GM23338 (cell line): Measurements from ENCODE around the gene CXXC5. TPM values are rescaled to one million over a fixed set of nuclear protein-coding genes. Genes with fewer than 3 reads are reported as not detected.
A peak's percentile ranks its signal among the peaks of the same experiment; 100 is the strongest.

Experiments
- ATAC-seq: fragments of 200-7000 bp; cut with Tn5 transposase; 3 replicates; pipeline ENCODE4 v1.9.1; 2020
- DNase-seq: peaks from one replicate; pipeline ENCODE4 v3.0.0-alpha.2; 2015; ENCODE audit warnings: low spot score
- H2AFZ ChIP-seq: fragments of 200-600 bp; sonication (generic); 2 replicates; pipeline ENCODE4 v1.8.0; 2016; ENCODE audit warnings: antibody characterized with exemption, mild to moderate bottlenecking, moderate library complexity
- H3F3A ChIP-seq: fragments of 200-600 bp; sonication (generic); replicated peaks from 2 replicates; pipeline ENCODE4 v1.8.0; 2017; ENCODE audit warnings: antibody characterized with exemption, mixed run types, low read depth
- H3K27ac ChIP-seq: fragments of 200-600 bp; sonication (generic); 2 replicates; pipeline ENCODE4 v1.6.1; 2016; ENCODE audit warnings: low read depth
- H3K27me3 ChIP-seq: fragments of 200-600 bp; sonication (generic); 2 replicates; pipeline ENCODE4 v1.8.0; 2016; ENCODE audit warnings: mild to moderate bottlenecking, mixed run types, moderate library complexity; ENCODE audit not compliant: insufficient read depth
- H3K36me3 ChIP-seq: fragments of 200-600 bp; sonication (generic); 2 replicates; pipeline ENCODE4 v1.8.0; 2016; ENCODE audit warnings: mild to moderate bottlenecking; ENCODE audit not compliant: insufficient read depth
- H3K4me1 ChIP-seq: fragments of 200-600 bp; sonication (generic); 2 replicates; pipeline ENCODE4 v1.8.0; 2016; ENCODE audit warnings: mild to moderate bottlenecking, moderate library complexity; ENCODE audit not compliant: insufficient read depth
- H3K4me2 ChIP-seq: fragments of 200-600 bp; sonication (generic); 2 replicates; pipeline ENCODE4 v1.7.1; 2017; ENCODE audit warnings: mixed run types
- H3K4me3 ChIP-seq: fragments of 200-600 bp; sonication (generic); 2 replicates; pipeline ENCODE4 v1.6.1; 2016; ENCODE audit warnings: mixed run types
- H3K79me2 ChIP-seq: fragments of 200-600 bp; sonication (generic); replicated peaks from 2 replicates; pipeline ENCODE4 v1.8.0; 2017; ENCODE audit warnings: mild to moderate bottlenecking; ENCODE audit not compliant: insufficient read depth
- H3K9me2 ChIP-seq: fragments of 200-600 bp; sonication (generic); 2 replicates; pipeline ENCODE4 v1.8.0; 2017; ENCODE audit not compliant: insufficient read depth
- H4K20me1 ChIP-seq: fragments of 200-600 bp; sonication (generic); replicated peaks from 2 replicates; pipeline ENCODE4 v1.8.0; 2017; ENCODE audit warnings: mild to moderate bottlenecking; ENCODE audit not compliant: insufficient read depth
- H3K27ac Mint-ChIP-seq: 2 replicates; pipeline ENCODE4 v1.8.0; 2020; ENCODE audit warnings: inconsistent platforms, mild to moderate bottlenecking, moderate library complexity, mixed read lengths
- H3K27me3 Mint-ChIP-seq: 3 replicates; pipeline ENCODE4 v1.8.0; 2022; ENCODE audit warnings: low read depth, mild to moderate bottlenecking, moderate library complexity, mixed read lengths, inconsistent platforms; ENCODE audit not compliant: insufficient read depth, poor library complexity
- H3K36me3 Mint-ChIP-seq: 3 replicates; pipeline ENCODE4 v1.8.0; 2021; ENCODE audit warnings: low read depth, mild to moderate bottlenecking, inconsistent platforms, moderate library complexity, mixed read lengths
- H3K4me1 Mint-ChIP-seq: 3 replicates; pipeline ENCODE4 v1.8.0; 2020; ENCODE audit warnings: mild to moderate bottlenecking, inconsistent platforms, mixed read lengths
- H3K4me3 Mint-ChIP-seq: 3 replicates; pipeline ENCODE4 v1.8.0; 2021; ENCODE audit warnings: moderate library complexity, mild to moderate bottlenecking, inconsistent platforms, mixed read lengths
- H3K9me3 Mint-ChIP-seq: 3 replicates; pipeline ENCODE4 v1.8.0; 2020; ENCODE audit warnings: moderate library complexity, mild to moderate bottlenecking, inconsistent platforms, mixed read lengths
- CREB1 ChIP-seq: fragments of 250-450 bp; sonication (Bioruptor Pico); IDR thresholded peaks from 2 replicates; pipeline ENCODE4 v1.5.0; 2020; ENCODE audit warnings: low read depth, mild to moderate bottlenecking, moderate library complexity
- EZH2 ChIP-seq: fragments of 200-600 bp; sonication (generic); IDR thresholded peaks from one replicate; pipeline ENCODE4 v1.8.0; 2017; ENCODE audit warnings: antibody characterized with exemption, mild to moderate bottlenecking, low read depth; ENCODE audit not compliant: unreplicated experiment
- EZH2phosphoT487 ChIP-seq: fragments of 200-600 bp; sonication (generic); IDR thresholded peaks from one replicate; pipeline ENCODE4 v1.8.1; 2018; ENCODE audit warnings: antibody characterized with exemption; ENCODE audit not compliant: unreplicated experiment
- JUNB ChIP-seq: IDR thresholded peaks from one replicate; pipeline ENCODE4 v1.6.1; 2016; ENCODE audit warnings: antibody characterized with exemption; ENCODE audit not compliant: unreplicated experiment
- NANOG ChIP-seq: IDR thresholded peaks from 2 replicates; pipeline ENCODE4 v1.6.1; 2016; ENCODE audit warnings: antibody characterized with exemption, borderline replicate concordance
- POLR2AphosphoS5 ChIP-seq: IDR thresholded peaks from 2 replicates; pipeline ENCODE4 v1.6.1; 2016; ENCODE audit warnings: antibody characterized with exemption, low read depth
- STAT1 ChIP-seq: IDR thresholded peaks from one replicate; pipeline ENCODE4 v1.6.1; 2016; ENCODE audit warnings: antibody characterized with exemption; ENCODE audit not compliant: unreplicated experiment
- ZNF114 ChIP-seq: fragments of 250-450 bp; sonication (Bioruptor Pico); IDR thresholded peaks from 2 replicates; pipeline ENCODE4 v1.5.0; 2020; ENCODE audit warnings: mild to moderate bottlenecking, moderate library complexity
- ZNF331 ChIP-seq: fragments of 250-450 bp; sonication (Bioruptor Pico); IDR thresholded peaks from 2 replicates; pipeline ENCODE4 v1.5.0; 2020; ENCODE audit warnings: low read depth, mild to moderate bottlenecking, moderate library complexity
- polyA plus RNA-seq: library from polyadenylated mRNA; unstranded; fragments of >200 nt; fragmentation: Nextera tagmentation; extraction: Ambion mirVana; gene quantifications from 2 replicates; pipeline ENCODE4 v1.2.1, GENCODE V29; 2016
- total RNA-seq: library from RNA; depleted of rRNA; stranded (reverse); fragments of >200 nt; shearing (Covaris generic); gene quantifications from 2 replicates; pipeline ENCODE4 v1.2.3, GENCODE V29; 2014
- TF ChIP-seq, protein P1 (sequence below): IDR thresholded peaks from one replicate; pipeline ENCODE4 v1.6.1; 2018; ENCODE audit warnings: antibody characterized with exemption; ENCODE audit not compliant: unreplicated experiment
- TF ChIP-seq, protein P2 (sequence below): fragments of 250-450 bp; sonication (Bioruptor Pico); IDR thresholded peaks from 2 replicates; pipeline ENCODE4 v1.5.0; 2020; ENCODE audit warnings: mild to moderate bottlenecking, moderate library complexity
- TF ChIP-seq, protein P3 (sequence below): IDR thresholded peaks from 2 replicates; pipeline ENCODE4 v1.6.1; 2016; ENCODE audit warnings: antibody characterized with exemption
- TF ChIP-seq, protein P4 (sequence below), 2 experiments: fragments of 200-600 bp in 1 of 2; sonication (generic) in 1 of 2; conservative IDR thresholded peaks; 2 replicates each; pipeline versions ENCODE4 v1.5.1 to v1.6.1; 2016 to 2017; ENCODE audit warnings: antibody characterized with exemption in 2 of 2, low read depth in 2 of 2, mild to moderate bottlenecking in 2 of 2, moderate library complexity in 1 of 2

CXXC5 gene
- total and polyA plus RNA-seq, 2 experiments from 2014 or later, result 63.3 to 111 TPM

GRCh38 chr5:139683295-139684271, 35.4 kb downstream of the CXXC5 start:
- Histone ChIP-seq H3K79me2 (peaks cover 10% of the 10 kb centered on the region; the same call in 1 of the 2 replicates), H4K20me1 (peaks cover 21% of the 10 kb centered on the region), H3K27me3 (no peaks in the 10 kb centered on the region), H3K4me1 (peaks cover 47% of the 10 kb centered on the region), H3K27ac (0 out of 2 replicates have a peak overlapping the region, but pooled peaks have one; percentile 72), H3K4me3 (0 out of 2 replicates have a peak overlapping the region, but pooled peaks have one; percentile 25), H3K9me2 (no peaks in the 10 kb centered on the region), H3K4me2 (peak overlapping the region; percentile 65), H2AFZ (no peak overlapping the region), H3K36me3 (no peaks in the 10 kb centered on the region; the same call in 1 of the 2 replicates), H3F3A (peaks cover 28% of the 10 kb centered on the region; the same call in 1 of the 2 replicates)
- DNase-seq, result no peak
- Mint-ChIP-seq H3K4me3 (peak overlapping the region; percentile 38), H3K4me1 (peaks cover 71% of the 10 kb centered on the region), H3K36me3 (peaks cover 57% of the 10 kb centered on the region), H3K27me3 (peaks cover 24% of the 10 kb centered on the region), H3K9me3 (no peaks in the 10 kb centered on the region), H3K27ac (peak overlapping the region; percentile 73; the same call in 1 of the 2 replicates)
- TF ChIP-seq CREB1 (CRISPR knock-in tag) (no peak), EZH2phosphoT487 (no peak), STAT1 (no peak), EZH2 (no peak), POLR2AphosphoS5 (no peak), ZNF331 (CRISPR knock-in tag) (no peak), NANOG (no peak), ZNF114 (CRISPR knock-in tag) (no peak), JUNB (no peak)
- TF ChIP-seq, protein P1, sequence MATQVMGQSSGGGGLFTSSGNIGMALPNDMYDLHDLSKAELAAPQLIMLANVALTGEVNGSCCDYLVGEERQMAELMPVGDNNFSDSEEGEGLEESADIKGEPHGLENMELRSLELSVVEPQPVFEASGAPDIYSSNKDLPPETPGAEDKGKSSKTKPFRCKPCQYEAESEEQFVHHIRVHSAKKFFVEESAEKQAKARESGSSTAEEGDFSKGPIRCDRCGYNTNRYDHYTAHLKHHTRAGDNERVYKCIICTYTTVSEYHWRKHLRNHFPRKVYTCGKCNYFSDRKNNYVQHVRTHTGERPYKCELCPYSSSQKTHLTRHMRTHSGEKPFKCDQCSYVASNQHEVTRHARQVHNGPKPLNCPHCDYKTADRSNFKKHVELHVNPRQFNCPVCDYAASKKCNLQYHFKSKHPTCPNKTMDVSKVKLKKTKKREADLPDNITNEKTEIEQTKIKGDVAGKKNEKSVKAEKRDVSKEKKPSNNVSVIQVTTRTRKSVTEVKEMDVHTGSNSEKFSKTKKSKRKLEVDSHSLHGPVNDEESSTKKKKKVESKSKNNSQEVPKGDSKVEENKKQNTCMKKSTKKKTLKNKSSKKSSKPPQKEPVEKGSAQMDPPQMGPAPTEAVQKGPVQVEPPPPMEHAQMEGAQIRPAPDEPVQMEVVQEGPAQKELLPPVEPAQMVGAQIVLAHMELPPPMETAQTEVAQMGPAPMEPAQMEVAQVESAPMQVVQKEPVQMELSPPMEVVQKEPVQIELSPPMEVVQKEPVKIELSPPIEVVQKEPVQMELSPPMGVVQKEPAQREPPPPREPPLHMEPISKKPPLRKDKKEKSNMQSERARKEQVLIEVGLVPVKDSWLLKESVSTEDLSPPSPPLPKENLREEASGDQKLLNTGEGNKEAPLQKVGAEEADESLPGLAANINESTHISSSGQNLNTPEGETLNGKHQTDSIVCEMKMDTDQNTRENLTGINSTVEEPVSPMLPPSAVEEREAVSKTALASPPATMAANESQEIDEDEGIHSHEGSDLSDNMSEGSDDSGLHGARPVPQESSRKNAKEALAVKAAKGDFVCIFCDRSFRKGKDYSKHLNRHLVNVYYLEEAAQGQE, result no peak
- TF ChIP-seq, protein P2, sequence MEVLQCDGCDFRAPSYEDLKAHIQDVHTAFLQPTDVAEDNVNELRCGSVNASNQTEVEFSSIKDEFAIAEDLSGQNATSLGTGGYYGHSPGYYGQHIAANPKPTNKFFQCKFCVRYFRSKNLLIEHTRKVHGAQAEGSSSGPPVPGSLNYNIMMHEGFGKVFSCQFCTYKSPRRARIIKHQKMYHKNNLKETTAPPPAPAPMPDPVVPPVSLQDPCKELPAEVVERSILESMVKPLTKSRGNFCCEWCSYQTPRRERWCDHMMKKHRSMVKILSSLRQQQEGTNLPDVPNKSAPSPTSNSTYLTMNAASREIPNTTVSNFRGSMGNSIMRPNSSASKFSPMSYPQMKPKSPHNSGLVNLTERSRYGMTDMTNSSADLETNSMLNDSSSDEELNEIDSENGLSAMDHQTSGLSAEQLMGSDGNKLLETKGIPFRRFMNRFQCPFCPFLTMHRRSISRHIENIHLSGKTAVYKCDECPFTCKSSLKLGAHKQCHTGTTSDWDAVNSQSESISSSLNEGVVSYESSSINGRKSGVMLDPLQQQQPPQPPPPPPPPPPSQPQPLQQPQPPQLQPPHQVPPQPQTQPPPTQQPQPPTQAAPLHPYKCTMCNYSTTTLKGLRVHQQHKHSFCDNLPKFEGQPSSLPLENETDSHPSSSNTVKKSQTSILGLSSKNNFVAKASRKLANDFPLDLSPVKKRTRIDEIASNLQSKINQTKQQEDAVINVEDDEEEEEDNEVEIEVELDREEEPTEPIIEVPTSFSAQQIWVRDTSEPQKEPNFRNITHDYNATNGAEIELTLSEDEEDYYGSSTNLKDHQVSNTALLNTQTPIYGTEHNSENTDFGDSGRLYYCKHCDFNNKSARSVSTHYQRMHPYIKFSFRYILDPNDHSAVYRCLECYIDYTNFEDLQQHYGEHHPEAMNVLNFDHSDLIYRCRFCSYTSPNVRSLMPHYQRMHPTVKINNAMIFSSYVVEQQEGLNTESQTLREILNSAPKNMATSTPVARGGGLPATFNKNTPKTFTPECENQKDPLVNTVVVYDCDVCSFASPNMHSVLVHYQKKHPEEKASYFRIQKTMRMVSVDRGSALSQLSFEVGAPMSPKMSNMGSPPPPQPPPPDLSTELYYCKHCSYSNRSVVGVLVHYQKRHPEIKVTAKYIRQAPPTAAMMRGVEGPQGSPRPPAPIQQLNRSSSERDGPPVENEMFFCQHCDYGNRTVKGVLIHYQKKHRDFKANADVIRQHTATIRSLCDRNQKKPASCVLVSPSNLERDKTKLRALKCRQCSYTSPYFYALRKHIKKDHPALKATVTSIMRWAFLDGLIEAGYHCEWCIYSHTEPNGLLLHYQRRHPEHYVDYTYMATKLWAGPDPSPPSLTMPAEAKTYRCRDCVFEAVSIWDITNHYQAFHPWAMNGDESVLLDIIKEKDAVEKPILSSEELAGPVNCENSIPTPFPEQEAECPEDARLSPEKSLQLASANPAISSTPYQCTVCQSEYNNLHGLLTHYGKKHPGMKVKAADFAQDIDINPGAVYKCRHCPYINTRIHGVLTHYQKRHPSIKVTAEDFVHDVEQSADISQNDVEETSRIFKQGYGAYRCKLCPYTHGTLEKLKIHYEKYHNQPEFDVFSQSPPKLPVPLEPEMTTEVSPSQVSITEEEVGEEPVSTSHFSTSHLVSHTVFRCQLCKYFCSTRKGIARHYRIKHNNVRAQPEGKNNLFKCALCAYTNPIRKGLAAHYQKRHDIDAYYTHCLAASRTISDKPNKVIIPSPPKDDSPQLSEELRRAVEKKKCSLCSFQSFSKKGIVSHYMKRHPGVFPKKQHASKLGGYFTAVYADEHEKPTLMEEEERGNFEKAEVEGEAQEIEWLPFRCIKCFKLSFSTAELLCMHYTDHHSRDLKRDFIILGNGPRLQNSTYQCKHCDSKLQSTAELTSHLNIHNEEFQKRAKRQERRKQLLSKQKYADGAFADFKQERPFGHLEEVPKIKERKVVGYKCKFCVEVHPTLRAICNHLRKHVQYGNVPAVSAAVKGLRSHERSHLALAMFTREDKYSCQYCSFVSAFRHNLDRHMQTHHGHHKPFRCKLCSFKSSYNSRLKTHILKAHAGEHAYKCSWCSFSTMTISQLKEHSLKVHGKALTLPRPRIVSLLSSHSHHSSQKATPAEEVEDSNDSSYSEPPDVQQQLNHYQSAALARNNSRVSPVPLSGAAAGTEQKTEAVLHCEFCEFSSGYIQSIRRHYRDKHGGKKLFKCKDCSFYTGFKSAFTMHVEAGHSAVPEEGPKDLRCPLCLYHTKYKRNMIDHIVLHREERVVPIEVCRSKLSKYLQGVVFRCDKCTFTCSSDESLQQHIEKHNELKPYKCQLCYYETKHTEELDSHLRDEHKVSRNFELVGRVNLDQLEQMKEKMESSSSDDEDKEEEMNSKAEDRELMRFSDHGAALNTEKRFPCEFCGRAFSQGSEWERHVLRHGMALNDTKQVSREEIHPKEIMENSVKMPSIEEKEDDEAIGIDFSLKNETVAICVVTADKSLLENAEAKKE (CRISPR knock-in tag), result no peak
- TF ChIP-seq, protein P3, sequence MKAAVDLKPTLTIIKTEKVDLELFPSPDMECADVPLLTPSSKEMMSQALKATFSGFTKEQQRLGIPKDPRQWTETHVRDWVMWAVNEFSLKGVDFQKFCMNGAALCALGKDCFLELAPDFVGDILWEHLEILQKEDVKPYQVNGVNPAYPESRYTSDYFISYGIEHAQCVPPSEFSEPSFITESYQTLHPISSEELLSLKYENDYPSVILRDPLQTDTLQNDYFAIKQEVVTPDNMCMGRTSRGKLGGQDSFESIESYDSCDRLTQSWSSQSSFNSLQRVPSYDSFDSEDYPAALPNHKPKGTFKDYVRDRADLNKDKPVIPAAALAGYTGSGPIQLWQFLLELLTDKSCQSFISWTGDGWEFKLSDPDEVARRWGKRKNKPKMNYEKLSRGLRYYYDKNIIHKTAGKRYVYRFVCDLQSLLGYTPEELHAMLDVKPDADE, result no peak
- TF ChIP-seq, protein P4, sequence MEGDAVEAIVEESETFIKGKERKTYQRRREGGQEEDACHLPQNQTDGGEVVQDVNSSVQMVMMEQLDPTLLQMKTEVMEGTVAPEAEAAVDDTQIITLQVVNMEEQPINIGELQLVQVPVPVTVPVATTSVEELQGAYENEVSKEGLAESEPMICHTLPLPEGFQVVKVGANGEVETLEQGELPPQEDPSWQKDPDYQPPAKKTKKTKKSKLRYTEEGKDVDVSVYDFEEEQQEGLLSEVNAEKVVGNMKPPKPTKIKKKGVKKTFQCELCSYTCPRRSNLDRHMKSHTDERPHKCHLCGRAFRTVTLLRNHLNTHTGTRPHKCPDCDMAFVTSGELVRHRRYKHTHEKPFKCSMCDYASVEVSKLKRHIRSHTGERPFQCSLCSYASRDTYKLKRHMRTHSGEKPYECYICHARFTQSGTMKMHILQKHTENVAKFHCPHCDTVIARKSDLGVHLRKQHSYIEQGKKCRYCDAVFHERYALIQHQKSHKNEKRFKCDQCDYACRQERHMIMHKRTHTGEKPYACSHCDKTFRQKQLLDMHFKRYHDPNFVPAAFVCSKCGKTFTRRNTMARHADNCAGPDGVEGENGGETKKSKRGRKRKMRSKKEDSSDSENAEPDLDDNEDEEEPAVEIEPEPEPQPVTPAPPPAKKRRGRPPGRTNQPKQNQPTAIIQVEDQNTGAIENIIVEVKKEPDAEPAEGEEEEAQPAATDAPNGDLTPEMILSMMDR (conservative IDR thresholded peaks at IDR 0.05; ENCODE audit: low read depth in 2 of 2), result no peak
- ATAC-seq, result no peak
